ENCODE results near the gene ARL5A.

- TF ChIP-seq CTCF (IDR thresholded peaks at IDR 0.05; ENCODE audit: low read length) (no peak), EZH2 (optimal IDR thresholded peaks at IDR 0.05; ENCODE audit: low read depth, low read length) (no peak), EZH2phosphoT487 (IDR thresholded peaks at IDR 0.05; ENCODE audit: low read length) (no peak)
Observed at GRCh38 chr2:151851761-151852160, 23.5 kb upstream of the ARL5A start.
